Forelimb muscle (tissue), 1 donor: Measurements from ENCODE around the gene XRCC3. TPM values are rescaled to one million over a fixed set of nuclear protein-coding genes. Genes with fewer than 3 reads are reported as not detected.

Experiments
- DNase-seq: peaks from one replicate; pipeline ENCODE4 v3.0.0-alpha.2; 2013; ENCODE audit warnings: low read depth
- polyA plus RNA-seq: library from polyadenylated mRNA; unstranded; fragments of 120-200 nt; gene quantifications from one replicate; pipeline ENCODE4 v1.2.1, GENCODE V29; 2013; ENCODE audit not compliant: insufficient read length

The XRCC3 gene
- polyA plus RNA-seq, 1 donor: 10.2 TPM

DNA sequence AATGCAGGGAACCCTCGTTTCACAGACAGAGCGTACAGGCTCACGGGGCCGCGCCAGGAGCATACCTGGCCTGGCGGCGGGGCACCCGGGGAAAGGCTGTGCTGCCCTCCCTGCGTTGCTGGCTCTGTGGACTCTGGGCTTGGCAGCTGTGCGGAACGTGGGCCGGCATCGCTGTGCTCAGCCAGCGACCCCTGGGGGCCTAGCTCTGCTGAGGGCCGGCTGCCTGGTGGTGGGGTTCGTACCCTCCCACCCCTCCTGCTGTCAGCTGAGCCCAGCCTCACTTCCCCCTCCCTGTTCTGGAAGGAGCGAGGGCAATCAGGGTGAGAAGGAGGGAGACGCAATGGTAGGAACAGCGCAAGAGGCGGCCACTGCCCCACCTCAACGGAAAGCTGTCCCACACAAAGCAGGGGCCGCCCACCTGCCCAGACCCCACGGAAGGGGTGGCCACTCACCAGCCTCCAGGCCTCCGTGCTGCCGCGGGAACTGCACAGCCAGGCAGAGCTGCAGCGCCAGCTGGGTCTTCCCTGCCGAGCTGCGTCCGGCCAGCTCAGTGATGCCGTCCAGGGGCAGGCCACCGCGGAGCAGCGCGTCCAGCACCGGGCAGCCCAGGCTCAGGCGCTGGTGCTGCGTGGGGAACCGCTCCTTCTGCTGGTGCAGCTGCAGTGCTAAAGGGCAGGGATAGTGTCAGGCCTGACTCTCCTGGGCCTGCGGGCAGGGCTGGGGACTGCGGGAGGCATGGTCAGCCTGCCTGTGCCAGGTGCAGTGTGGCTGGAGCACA is 8.5 kb downstream of the XRCC3 start:
- DNase-seq: no peak

DNA sequence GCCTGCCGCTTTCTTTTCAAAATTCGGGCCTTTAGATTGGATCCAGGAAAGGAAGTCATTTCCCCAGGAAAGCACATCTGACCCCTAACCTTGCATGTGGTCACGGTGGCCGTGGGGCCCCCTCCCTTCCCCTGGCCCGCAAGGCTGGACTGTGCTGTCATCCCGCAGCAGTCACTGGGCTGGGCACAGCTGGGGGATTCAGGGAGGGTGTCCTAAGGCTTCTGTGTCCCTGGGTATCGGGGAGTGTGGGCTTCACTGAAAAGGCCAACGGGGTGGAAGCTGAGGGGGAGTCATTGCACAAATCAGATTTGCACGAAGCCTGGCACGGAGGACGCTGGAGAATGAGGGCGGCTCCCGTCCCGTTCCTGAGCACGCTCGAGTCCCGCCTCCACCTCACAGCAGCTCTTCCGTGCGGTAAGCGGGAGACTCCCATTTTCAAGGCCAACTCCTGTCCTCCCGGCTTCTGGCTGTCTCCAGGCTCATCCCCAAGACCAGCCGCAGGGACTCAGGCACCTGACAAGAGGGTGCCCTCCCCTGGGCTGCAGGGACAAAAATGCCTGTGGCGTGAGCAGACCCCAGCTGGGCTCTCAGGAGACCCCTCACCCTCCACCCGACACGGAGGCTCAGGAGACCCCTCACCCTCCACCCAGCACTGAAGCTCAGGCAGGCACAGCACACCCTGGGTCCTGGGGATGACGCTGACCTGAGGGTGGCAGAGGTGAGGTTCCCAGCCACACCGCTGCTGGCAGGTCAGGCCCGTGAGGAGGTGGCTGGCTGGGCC is 9.6 kb downstream of the XRCC3 start:
- DNase-seq: no peak

DNA sequence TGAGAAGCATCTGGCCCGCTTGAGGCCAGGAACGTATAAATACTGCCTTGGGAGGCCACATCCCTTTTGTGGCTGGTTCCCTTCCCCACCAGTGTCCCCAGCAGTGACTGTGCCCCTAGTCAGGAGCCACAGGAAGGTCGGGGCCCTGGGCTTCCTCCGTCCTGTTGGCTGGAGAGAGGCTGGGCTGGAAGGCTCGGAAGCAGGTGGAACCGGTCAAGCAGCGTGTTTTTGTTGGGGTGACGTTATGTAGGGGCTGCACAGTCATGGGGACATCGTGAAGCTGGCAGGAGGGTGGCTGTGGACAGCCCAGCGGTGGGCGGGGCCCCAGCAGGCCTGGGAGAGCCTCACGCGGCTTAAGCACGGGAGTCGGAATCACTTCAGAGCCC is 10.1 kb downstream of the XRCC3 start:
- DNase-seq: no peak

DNA sequence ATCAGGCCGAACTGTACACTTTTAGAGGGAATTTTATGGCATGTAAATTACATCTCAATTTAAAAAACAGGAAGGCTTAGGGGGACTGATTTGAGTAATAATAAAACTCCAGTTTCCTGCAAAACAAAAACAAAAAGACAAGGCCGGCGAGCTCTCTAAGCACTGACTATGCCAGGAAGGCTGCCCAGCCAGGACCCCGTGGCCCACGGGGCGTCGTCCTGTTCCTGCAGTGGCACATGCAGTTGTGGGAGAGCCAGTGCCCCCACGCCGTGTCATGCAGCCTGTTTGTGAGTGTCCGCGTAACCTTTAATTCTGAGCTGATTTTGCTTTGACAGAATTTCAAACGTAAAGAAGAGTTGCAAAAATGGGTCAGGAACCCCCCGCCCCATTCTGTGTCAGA is 10.5 kb downstream of the XRCC3 start:
- DNase-seq: no peak

DNA sequence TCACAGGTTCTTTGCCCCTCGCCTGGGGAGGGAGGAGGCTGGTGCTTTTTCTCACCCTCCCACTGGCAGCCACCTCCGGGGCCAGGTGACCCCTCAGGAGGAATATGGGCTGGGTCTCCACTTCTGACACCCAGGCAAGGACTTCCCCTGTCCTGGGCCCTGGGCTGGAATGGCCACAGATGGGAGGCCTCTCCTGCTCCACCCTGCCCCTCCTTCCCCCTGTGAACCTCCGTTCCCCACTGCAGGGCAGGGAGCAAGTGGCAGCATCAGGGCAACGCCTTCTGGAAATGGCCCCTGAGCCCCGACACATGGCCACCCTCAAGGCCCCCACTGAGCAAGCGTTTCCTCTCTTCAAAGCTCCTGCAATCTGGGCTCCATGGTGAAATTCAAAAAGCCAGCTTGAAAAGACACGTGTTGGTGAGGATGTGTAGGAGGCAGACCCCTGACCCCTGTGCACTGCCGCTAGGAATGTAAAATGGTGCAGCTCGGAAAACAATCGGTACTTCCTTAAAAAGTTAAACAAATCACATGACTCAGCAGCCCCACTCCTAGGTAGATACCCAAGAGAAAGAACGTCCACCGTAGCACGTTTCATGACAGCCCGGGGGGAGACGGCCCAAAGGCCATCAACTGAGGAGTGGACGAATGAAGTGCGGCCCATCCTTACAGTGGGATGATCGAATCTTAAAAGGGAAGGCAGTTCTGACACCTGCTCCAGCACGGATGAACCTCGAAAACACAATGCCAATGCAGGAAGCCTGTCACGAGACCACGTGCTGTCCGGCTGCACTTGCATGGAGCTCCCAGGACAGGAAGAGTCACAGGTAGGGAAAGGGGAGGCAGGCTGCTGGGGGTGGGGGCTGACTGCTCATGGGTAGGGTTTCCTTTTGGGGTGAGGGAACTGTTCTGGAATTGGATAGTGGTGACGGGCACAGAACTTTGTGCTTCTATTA is 11.5 kb downstream of the XRCC3 start:
- no peak for DNase-seq

DNA sequence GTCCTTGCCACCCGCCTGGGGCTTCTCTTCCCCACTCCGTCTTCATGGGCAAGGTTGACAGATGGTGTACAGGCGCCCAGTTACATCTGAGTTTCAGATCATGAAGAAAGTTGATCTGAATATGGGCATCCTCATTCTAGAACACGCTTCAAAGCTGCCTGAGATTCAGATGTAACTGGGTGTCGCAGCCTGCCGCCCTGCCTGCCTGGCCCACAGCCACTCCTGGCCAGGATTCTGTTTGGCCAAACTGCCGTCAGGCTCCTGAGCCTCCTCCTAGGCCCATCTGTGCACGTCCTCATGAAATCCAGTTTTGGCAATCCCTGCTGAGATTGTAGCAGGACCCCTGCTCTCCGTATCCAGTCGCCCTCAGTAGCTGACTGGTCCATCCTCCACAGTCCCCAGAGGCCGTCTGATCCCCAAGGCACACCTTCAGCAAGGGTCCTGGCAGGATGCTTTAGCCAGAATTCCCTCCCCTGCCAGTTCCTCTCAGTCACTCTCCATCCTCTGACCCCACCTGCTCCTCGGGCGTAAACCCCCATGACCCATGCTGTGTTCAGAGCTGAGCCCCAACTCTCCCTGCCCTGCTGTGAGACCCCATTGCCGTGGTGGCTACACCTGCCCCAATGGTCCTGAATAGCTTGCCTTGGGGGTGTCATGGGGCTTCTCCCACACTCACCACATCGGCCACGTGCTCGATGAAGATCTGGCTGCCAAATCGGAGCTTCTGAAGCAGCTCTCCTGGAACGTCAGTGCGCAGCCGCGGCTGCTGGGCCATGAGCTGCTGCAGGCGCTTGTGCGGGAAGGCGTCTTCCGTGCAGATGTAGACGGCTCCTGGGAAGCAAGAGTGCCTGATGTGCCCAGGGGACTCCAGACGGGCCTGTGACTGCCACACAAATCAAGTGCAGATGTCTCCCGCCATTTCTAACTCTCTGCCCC is 12.5 kb downstream of the XRCC3 start:
- no peak for DNase-seq

DNA sequence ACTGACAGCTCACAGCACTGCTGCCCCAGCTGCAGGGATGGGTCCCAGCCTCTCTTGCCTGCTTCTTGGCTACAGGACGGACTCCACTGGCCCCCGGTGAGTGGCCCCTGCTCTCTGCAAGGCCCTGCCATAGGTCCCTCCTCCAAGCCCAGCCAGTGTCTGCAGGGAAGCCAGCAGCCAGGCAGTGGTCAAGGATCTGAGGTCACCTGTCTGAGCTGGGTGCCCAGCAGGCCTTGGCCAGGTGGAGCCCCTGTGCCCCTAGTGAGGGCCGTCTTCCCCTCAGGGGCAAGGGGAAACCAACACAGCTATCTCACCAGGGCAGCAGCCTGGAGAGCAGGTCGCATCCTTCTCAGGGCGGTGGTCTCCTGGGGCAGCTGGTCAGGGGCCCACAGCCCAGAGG is 13.2 kb downstream of the XRCC3 start:
- DNase-seq: no peak

DNA sequence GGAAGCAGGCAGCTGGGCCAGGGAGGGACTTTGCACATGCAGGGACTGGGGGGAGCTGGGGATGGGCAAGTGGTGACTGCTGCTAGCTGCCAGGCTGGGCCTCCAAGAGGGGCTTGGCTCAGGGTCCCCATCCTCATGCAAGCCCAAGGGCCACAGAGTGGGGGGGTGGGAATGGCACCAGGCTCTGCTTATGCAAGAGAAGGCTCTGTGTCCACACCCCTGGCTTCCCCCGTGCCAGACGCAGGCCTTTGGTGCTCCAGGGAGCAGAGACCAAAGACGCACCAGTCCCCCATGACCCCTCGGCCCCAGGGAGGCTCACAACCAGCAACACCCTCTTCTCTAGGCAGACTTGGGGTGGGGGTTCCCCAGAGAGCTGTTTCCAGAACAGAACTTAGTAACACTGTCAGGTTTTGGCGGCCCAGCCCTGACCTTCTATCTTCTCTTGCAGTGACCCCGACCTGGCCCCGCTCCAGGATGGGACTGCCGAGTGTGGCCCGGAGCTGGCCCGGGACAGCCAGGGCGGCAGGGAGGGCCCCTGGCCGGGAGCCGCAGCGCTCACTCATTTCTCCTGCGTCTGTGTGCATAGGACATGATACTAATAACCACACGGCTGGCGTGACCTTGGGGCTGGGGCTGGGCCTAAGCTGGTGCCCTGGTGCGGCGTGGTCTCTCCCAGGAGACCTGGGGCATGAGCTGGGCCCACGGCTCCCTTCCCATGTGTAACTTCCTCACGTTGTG is 14.3 kb downstream of the XRCC3 start:
- DNase-seq: no peak

DNA sequence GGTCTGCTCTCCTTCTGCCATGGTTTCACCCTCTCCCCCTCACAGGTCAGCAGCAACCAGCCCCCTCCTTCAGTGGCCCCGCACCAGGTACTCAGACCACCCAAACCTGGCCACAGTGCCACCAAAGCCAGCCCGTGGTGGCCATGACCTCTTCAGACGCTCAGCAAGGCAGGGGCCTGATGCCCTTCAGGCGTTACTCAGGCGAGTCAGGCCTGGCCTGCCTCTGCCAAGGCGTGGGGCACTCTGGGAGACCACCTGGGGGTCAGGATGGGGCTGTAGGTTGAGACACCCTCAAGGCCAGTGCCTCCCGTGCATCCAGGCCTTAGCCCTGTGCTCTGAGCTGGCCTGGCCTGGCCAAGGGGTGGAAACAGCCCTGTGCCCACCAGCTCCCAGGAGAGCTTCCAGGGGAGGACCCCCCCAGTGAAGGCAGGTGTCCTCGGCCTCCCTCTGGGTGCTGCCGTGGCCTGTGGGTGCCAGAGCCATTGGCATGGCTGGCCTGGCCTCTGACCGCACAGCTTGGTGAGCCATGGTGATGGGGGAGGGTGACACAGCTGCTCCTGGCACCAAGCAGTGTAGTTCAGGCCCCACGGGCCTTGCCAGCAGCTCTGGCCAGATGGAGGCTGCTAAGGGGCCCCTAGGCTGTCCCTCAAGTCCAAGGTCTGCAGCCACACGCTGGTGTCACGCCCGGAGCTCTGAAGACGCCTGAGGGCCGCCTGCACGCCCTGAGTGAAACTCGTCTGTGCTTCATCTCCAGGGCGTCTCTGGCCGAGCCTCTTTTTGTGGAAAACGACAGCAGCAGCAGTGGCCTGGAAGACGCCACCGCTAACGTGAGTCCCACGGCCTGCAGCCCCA is 15.1 kb downstream of the XRCC3 start:
- no peak for DNase-seq

DNA sequence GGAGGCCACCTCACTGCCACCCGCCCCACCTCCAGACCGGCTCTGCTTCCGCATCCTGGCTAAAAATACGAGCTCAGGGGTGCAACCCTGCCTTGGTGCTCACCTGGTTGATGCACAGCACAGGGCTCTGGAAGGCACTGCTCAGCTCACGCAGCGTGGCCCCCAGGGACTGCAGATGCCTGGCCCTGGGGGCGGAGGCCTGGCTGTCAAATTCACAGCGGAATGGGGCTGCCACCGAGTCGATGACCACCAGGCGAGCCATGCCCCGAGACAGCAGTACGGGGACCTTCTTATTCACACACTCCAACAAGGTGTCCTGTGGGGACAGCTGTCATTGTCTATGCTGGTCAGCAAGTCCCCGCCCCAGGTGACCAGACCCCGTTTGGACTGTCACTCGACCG is 16.0 kb downstream of the XRCC3 start:
- no peak for DNase-seq

DNA sequence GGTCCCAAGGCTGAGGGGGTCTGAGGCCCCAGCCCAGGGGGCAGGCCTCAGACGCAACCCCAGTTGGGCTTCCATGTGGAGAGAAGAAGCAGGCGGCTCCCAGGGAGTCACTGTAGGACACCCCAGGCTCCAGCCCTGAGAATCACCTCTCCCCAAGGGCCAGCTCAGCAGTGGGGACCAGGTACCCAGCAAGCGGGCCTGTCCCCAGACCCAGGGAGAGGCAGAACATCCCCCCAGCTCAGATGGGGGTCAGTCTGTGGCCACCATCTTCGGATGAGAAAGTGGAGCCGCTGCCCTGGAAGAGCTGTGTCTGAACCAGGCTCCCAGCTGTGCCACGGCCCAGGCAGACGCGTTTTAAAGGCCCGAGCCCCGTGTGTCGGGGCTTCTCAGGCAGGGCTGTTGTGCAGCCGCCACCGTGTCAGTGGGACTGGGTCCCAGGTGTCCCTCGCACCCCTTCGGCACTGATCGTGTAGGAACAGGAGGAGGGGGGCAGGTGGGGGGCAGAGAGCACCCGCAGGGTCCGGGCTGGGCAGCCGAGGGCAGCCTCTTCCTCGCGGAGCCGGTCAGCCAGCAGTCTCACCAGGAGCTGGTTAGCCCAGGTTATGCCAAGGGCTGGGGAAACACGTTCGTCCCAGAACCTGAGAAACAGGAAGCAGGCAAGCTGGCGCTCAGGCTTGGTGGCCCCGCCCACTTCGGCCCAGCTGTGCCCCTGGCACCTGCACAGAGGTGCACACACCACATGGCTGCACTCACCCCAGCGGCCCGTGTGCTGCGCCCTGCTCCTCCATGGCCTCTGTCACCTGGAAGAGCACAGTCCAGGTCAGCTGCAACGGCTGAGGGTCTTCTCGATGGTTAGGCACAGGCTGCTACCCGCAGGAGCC is 16.6 kb downstream of the XRCC3 start:
- no peak for DNase-seq

DNA sequence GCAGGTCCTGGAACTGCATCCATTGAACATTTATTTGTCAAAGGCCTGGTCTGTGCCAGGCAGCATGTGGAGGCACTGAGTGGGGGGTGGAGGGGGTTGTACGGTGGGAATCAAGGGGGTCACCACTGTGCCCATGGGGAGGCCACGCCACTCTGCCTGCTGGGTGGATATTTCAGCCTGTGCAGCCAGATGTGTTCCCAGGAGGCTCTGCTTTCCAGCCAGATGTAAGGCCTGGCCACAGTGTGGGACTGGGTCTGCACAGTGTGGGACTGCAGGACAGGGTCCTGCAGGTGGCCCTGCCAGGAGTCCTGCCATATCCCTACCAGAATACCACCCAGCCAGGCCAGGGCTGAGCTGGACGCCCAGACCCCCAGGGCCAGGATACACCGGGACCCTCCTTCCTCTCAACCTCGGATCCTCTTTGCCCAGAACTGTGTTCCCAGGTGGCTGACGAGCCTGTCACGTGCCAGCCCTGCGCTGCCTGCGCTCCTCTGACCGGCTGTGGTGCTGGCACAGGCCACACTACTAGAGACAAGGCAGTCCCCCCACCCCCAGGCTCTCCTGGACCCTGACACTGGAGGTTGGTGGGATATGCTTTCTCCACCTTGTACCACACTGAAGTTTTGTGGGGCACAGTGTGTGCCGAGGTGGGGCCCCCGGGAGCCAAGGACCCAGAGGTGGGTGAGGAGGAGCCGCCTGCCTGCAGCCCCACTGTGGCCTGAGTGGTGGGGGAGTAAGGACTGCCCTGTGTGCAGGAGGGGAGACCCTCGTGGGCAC is 17.5 kb downstream of the XRCC3 start:
- DNase-seq: no peak

DNA sequence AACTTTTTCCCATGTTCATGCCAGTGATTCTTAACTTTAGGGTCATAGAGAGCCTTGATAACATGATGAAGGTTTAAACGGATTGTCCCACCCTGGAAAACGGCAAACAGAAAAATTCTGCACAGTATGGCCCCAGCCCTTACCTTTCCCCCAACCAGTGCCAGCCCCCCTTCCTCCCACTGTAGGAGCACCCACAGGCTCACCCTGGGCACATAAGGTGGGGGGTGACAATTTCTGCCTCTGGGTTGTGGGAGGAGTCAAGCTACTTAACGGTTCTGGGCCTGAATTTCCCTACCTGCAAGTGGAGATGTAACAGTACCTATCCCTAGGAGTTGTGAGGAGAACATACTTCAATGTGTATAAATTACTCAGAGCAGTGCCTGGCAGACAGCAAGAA is 18.0 kb downstream of the XRCC3 start:
- DNase-seq: no peak

DNA sequence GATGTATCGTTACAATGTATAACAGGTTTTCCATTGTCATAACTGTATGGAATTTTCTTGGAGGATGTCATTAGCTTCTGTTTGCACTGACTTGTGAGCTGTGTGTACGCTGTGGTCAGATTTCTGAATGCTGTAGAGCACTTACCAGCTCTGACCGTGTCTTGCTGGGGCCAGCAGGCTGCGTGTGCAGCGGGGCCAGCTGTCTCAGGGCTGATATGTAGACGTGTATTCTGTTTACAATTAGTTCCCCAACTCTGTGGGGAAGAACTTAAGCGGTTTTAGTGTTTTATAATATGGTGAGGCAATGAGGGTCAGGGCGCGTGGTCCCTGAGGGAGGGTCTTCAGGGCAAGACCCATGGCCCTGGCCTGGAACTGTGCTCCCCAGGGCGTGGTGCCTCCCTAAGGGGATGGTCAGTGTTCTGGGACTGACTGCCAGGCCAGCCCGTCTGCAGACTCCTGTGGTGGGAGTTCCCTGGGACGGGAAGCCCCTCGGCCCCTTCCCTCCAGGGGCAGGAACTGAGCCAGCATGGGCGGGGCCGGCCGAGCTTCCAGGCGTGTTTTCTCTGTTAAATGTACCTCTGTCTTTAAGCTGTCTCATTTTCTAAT is 18.7 kb downstream of the XRCC3 start:
- DNase-seq: peak; percentile 60

DNA sequence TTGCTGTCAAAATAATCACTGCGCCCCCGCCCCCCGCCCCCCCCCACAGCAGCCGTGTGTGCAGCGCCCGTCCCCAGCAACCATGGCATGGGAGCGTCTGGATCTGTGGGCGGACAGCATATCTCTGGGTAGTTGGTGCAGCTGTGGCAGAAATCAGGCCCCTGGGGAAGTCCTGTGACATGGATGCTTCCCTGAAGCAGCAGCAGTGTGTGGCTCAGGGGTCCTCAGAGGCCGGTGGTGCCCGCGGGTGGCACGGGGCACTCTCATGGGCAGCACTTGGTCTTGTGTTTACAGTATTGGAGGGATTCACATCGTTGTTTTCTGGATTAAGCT is 19.2 kb downstream of the XRCC3 start:
- no peak for DNase-seq

DNA sequence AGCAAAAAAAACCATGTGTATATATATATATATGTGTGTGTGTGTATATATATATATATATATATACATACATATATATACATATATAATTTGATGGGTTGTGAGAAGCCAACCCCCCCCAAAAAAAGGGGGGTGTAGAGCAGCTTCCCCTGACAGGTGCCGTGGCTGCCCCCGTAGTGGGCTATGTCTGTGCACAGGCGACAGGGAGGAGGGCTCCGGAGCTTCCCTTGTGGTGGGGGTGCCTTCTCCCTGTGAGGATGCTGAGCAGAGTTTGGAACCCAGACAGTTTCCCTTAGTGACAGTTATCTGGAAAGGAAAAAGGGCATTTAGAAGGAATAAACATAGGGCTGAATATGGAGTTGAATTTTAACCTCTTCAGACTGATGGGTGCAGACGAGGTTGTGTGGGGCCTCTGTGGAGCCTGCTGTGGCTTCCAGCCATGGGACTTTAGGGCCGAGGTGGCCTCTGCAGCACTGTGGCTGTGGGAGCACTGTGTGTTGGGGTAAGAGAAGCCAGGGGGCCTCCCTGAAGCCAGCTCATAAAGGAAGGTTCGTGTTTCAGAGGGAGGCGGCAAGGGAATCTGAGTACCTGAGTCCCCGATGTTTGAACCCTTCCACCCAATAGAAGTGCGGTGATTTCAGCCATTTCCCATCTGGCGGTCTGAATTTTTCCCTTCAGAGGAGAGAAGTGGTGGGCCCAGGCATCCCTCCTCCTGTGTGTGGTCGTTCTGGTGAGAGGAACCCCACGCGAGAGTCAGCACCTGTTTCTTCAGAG is 19.8 kb downstream of the XRCC3 start:
- DNase-seq: no peak
